ENCODE results near the gene SYNPO2. TPM values are rescaled to one million over a fixed set of nuclear protein-coding genes. Genes with fewer than 3 reads are reported as not detected.

SYNPO2 gene
- total RNA-seq, 2 experiments from 2014 or later, result 0.12 to 0.19 TPM

GRCh38 chr4:118948545-118949144, 60.0 kb downstream of the SYNPO2 start:
- CTCF ChIA-PET, result no interaction called here
- H3K9me3 Mint-ChIP-seq, result no peaks in the 10 kb centered on the region
- no peaks in the 10 kb centered on the region for H3K4me1 Mint-ChIP-seq (ENCODE audit: low read depth)
- H3K27ac Mint-ChIP-seq, result no peak overlapping the region
- no peak for DNase-seq
- H3K27me3 Mint-ChIP-seq, result peaks cover 1% of the 10 kb centered on the region
- no peaks in the 10 kb centered on the region for H3K36me3 Mint-ChIP-seq
- no peak overlapping the region for H3K4me3 Mint-ChIP-seq
- intact Hi-C loops (cut with micrococcal nuclease), result no loop called here
- POLR2A ChIA-PET, result no interaction called here

GRCh38 chr4:118950224-118950623, 61.6 kb downstream of the SYNPO2 start:
- POLR2A ChIA-PET, result no interaction called here
- Mint-ChIP-seq H3K4me3 (no peak overlapping the region), H3K36me3 (no peaks in the 10 kb centered on the region), H3K27me3 (peaks cover 1% of the 10 kb centered on the region), H3K9me3 (no peaks in the 10 kb centered on the region), H3K27ac (no peak overlapping the region), H3K4me1 (ENCODE audit: low read depth) (no peaks in the 10 kb centered on the region)
- DNase-seq, result no peak
- intact Hi-C loops (cut with micrococcal nuclease), result no loop called here
- CTCF ChIA-PET, result interaction anchor here (0.8 kb wide), 1 partner anchor 92 kb away, joined by 3 read pairs; no protein-coding TSS in a partner anchor

- H3K4me1 Mint-ChIP-seq (ENCODE audit: low read depth), result no peaks in the 10 kb centered on the region
- H3K9me3 Mint-ChIP-seq, result no peaks in the 10 kb centered on the region
- CTCF ChIA-PET, result no interaction called here
- POLR2A ChIA-PET, result no interaction called here
- intact Hi-C loops (cut with micrococcal nuclease), result no loop called here
- DNase-seq, result no peak
- H3K27ac Mint-ChIP-seq, result no peak overlapping the region
- H3K4me3 Mint-ChIP-seq, result no peak overlapping the region
- no peaks in the 10 kb centered on the region for H3K36me3 Mint-ChIP-seq
- peaks cover 1% of the 10 kb centered on the region for H3K27me3 Mint-ChIP-seq
Measured at GRCh38 chr4:118950929-118951570, 62.4 kb downstream of the SYNPO2 start.

- H3K36me3 Mint-ChIP-seq, result no peaks in the 10 kb centered on the region
- CTCF ChIA-PET, result no interaction called here
- POLR2A ChIA-PET, result no interaction called here
- DNase-seq, result no peak
- no peak overlapping the region for H3K27ac Mint-ChIP-seq
- peaks cover 1% of the 10 kb centered on the region for H3K27me3 Mint-ChIP-seq
- H3K4me3 Mint-ChIP-seq, result no peak overlapping the region
- H3K4me1 Mint-ChIP-seq (ENCODE audit: low read depth), result no peaks in the 10 kb centered on the region
- intact Hi-C loops (cut with micrococcal nuclease), result no loop called here
- no peaks in the 10 kb centered on the region for H3K9me3 Mint-ChIP-seq
Measured at GRCh38 chr4:118953276-118953675, 64.6 kb downstream of the SYNPO2 start.

- intact Hi-C loops (cut with micrococcal nuclease), result no loop called here
- no peaks in the 10 kb centered on the region for H3K27me3 Mint-ChIP-seq
- no peaks in the 10 kb centered on the region for H3K4me1 Mint-ChIP-seq (ENCODE audit: low read depth)
- no peaks in the 10 kb centered on the region for H3K36me3 Mint-ChIP-seq
- no peak overlapping the region for H3K4me3 Mint-ChIP-seq
- H3K9me3 Mint-ChIP-seq, result no peaks in the 10 kb centered on the region
- no peak for DNase-seq
- ChIA-PET CTCF (no interaction called here), POLR2A (no interaction called here)
- no peak overlapping the region for H3K27ac Mint-ChIP-seq
Measured at GRCh38 chr4:118954246-118954645, 65.6 kb downstream of the SYNPO2 start.

GRCh38 chr4:118955515-118955914, 66.9 kb downstream of the SYNPO2 start:
- DNase-seq, result no peak
- Mint-ChIP-seq H3K36me3 (no peaks in the 10 kb centered on the region), H3K9me3 (no peaks in the 10 kb centered on the region), H3K4me3 (no peak overlapping the region), H3K27ac (no peak overlapping the region), H3K4me1 (ENCODE audit: low read depth) (no peaks in the 10 kb centered on the region), H3K27me3 (no peaks in the 10 kb centered on the region)
- ChIA-PET CTCF (no interaction called here), POLR2A (no interaction called here)
- intact Hi-C loops (cut with micrococcal nuclease), result no loop called here

- Mint-ChIP-seq H3K9me3 (no peaks in the 10 kb centered on the region), H3K4me3 (no peak overlapping the region), H3K4me1 (ENCODE audit: low read depth) (no peaks in the 10 kb centered on the region), H3K36me3 (peaks cover 1% of the 10 kb centered on the region), H3K27me3 (no peaks in the 10 kb centered on the region), H3K27ac (no peak overlapping the region)
- intact Hi-C loops (cut with micrococcal nuclease), result no loop called here
- CTCF ChIA-PET, result no interaction called here
- no peak for DNase-seq
- POLR2A ChIA-PET, result no interaction called here
Measured at GRCh38 chr4:118957722-118958445, 69.2 kb downstream of the SYNPO2 start.

GRCh38 chr4:118962540-118962939, 73.9 kb downstream of the SYNPO2 start:
- Mint-ChIP-seq H3K9me3 (no peaks in the 10 kb centered on the region), H3K36me3 (peaks cover 1% of the 10 kb centered on the region), H3K27me3 (no peaks in the 10 kb centered on the region), H3K4me3 (no peak overlapping the region), H3K4me1 (ENCODE audit: low read depth) (no peaks in the 10 kb centered on the region), H3K27ac (no peak overlapping the region)
- ChIA-PET POLR2A (no interaction called here), CTCF (no interaction called here)
- DNase-seq, result no peak
- intact Hi-C loops (cut with micrococcal nuclease), result no loop called here

GRCh38 chr4:118964891-118965411, 76.3 kb downstream of the SYNPO2 start:
- POLR2A ChIA-PET, result no interaction called here
- Mint-ChIP-seq H3K4me3 (no peak overlapping the region), H3K27me3 (no peaks in the 10 kb centered on the region), H3K4me1 (ENCODE audit: low read depth) (peaks cover 8% of the 10 kb centered on the region), H3K36me3 (peaks cover 1% of the 10 kb centered on the region), H3K9me3 (no peaks in the 10 kb centered on the region), H3K27ac (no peak overlapping the region)
- no peak for DNase-seq
- CTCF ChIA-PET, result interaction anchor here (0.7 to 1.7 kb wide), 2 partner anchors 16 to 574 kb away, joined by 3 to 5 read pairs; no protein-coding TSS in a partner anchor
- intact Hi-C loops (cut with micrococcal nuclease), result no loop called here

GRCh38 chr4:118967393-118967792, 78.7 kb downstream of the SYNPO2 start:
- Mint-ChIP-seq H3K4me3 (no peak overlapping the region), H3K4me1 (ENCODE audit: low read depth) (peaks cover 8% of the 10 kb centered on the region), H3K36me3 (no peaks in the 10 kb centered on the region), H3K9me3 (no peaks in the 10 kb centered on the region), H3K27ac (no peak overlapping the region), H3K27me3 (no peaks in the 10 kb centered on the region)
- ChIA-PET CTCF (interaction anchor here (1.1 kb wide), 1 partner anchor 54 kb away, joined by 3 read pairs; no protein-coding TSS in a partner anchor), POLR2A (no interaction called here)
- no peak for DNase-seq
- intact Hi-C loops (cut with micrococcal nuclease), result no loop called here

GRCh38 chr4:118968005-118968404, 79.4 kb downstream of the SYNPO2 start:
- CTCF ChIA-PET, result interaction anchor here (1.1 kb wide), 1 partner anchor 55 kb away, joined by 3 read pairs; no protein-coding TSS in a partner anchor
- intact Hi-C loops (cut with micrococcal nuclease), result loop anchor here (1.0 kb wide), 1 partner anchor 196 kb away; no protein-coding TSS in a partner anchor
- POLR2A ChIA-PET, result no interaction called here
- no peak overlapping the region for H3K4me3 Mint-ChIP-seq
- H3K36me3 Mint-ChIP-seq, result no peaks in the 10 kb centered on the region
- H3K27ac Mint-ChIP-seq, result no peak overlapping the region
- H3K4me1 Mint-ChIP-seq (ENCODE audit: low read depth), result peaks cover 8% of the 10 kb centered on the region
- H3K9me3 Mint-ChIP-seq, result no peaks in the 10 kb centered on the region
- no peaks in the 10 kb centered on the region for H3K27me3 Mint-ChIP-seq
- peak; percentile 11 for DNase-seq

- ChIA-PET POLR2A (no interaction called here), CTCF (no interaction called here)
- DNase-seq, result no peak
- intact Hi-C loops (cut with micrococcal nuclease), result loop anchor here (1.0 kb wide), 1 partner anchor 197 kb away; no protein-coding TSS in a partner anchor
- H3K36me3 Mint-ChIP-seq, result no peaks in the 10 kb centered on the region
- H3K27ac Mint-ChIP-seq, result no peak overlapping the region
- H3K4me3 Mint-ChIP-seq, result no peak overlapping the region
- no peaks in the 10 kb centered on the region for H3K27me3 Mint-ChIP-seq
- no peaks in the 10 kb centered on the region for H3K9me3 Mint-ChIP-seq
- H3K4me1 Mint-ChIP-seq (ENCODE audit: low read depth), result peaks cover 8% of the 10 kb centered on the region
Measured at GRCh38 chr4:118968813-118969212, 80.2 kb downstream of the SYNPO2 start.
